ENCODE measurements around the gene ODAD2. TPM values are rescaled to one million over a fixed set of nuclear protein-coding genes. Genes with fewer than 3 reads are reported as not detected.

ODAD2 gene
- total RNA-seq, 1 experiment from 2014 or later, result not detected

DNA sequence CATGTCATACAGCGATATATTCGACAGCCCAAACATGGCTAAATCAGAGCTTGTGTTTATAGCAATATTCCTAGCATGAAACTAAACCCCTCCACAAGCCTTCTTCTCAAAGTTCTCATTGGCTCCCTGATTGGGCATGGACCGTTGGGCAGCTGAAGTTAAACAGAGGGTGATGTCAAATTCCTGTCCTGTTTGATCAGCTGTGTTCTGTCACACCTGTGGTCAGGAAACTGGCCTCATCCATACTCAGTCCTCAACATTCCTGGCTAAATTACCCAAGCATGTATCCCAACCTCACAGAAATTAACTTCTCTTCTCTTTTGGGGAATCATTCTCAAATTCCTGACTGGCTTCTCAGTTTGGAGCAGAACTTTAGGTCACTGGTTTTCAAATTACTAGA is 107.9 kb downstream of the ODAD2 start:
- BruUV-seq (replicated peaks), result no TSS peak
- Histone ChIP-seq H3K4me1 (ENCODE audit: control insufficient read depth, insufficient read depth, low read length) (no peaks in the 10 kb centered on the region), H3K27me3 (ENCODE audit: control insufficient read depth, insufficient read depth, low read length) (no peaks in the 10 kb centered on the region; the same call in 1 of the 2 replicates), H3K36me3 (ENCODE audit: control insufficient read depth, insufficient read depth, low read length) (no peaks in the 10 kb centered on the region), H3K4me3 (ENCODE audit: low read depth in 2 of 2, low read length in 2 of 2) (no peak overlapping the region), H3K9me3 (ENCODE audit: control insufficient read depth, insufficient read depth, low read depth, low read length) (no peaks in the 10 kb centered on the region), H3K27ac (ENCODE audit: low read length) (no peak overlapping the region)
- CTCF ChIA-PET, result no interaction called here
- no peak for TF ChIP-seq TCF7L2 (IDR thresholded peaks at IDR 0.05; ENCODE audit: low read depth, low read length)
- TF ChIP-seq SIN3A (IDR thresholded peaks at IDR 0.05; ENCODE audit: borderline replicate concordance, insufficient read depth, low read depth, low read length), result no peak
- no peak for TF ChIP-seq REST (IDR thresholded peaks at IDR 0.05; ENCODE audit: insufficient read depth in 1 of 2, low read depth in 2 of 2, low read length in 1 of 2)
- TF ChIP-seq, protein P1, sequence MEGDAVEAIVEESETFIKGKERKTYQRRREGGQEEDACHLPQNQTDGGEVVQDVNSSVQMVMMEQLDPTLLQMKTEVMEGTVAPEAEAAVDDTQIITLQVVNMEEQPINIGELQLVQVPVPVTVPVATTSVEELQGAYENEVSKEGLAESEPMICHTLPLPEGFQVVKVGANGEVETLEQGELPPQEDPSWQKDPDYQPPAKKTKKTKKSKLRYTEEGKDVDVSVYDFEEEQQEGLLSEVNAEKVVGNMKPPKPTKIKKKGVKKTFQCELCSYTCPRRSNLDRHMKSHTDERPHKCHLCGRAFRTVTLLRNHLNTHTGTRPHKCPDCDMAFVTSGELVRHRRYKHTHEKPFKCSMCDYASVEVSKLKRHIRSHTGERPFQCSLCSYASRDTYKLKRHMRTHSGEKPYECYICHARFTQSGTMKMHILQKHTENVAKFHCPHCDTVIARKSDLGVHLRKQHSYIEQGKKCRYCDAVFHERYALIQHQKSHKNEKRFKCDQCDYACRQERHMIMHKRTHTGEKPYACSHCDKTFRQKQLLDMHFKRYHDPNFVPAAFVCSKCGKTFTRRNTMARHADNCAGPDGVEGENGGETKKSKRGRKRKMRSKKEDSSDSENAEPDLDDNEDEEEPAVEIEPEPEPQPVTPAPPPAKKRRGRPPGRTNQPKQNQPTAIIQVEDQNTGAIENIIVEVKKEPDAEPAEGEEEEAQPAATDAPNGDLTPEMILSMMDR (IDR thresholded peaks at IDR 0.05), result no peak
- no peak for TF ChIP-seq POLR2AphosphoS5 (IDR thresholded peaks at IDR 0.05; ENCODE audit: low read depth, low read length)
- POLR2A ChIA-PET, result no interaction called here
- DNase-seq (ENCODE audit: low read depth, low spot score) (no peak), ATAC-seq (no peak)
- in situ Hi-C loops (cut with HindIII; ENCODE audit: low pct_unique_long_range_greater_than_20kb, low sequenced_read_pairs) (no loop called here), intact Hi-C loops (cut with micrococcal nuclease; ENCODE audit: unreplicated experiment) (no loop called here)

DNA sequence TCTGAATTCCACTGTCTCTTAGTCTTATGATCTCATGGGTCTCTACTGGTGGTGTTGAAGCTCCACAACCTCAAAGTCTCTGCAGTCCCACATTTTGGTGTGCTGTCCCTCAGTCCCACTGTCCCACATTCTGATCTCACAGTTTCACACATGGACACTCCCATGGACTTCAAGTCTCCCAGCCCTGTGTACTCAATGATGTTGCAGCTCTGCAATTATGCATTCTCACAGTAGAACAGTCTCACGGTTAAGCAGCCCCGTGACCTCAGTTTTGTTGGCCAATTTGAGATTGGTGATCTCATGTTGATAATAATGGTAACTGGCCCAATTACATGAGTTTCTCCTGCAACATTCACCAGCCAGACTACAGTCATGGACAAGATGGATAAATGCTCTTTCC is 109.4 kb downstream of the ODAD2 start:
- Histone ChIP-seq H3K27ac (ENCODE audit: low read length) (no peak overlapping the region), H3K4me1 (ENCODE audit: control insufficient read depth, insufficient read depth, low read length) (no peaks in the 10 kb centered on the region), H3K9me3 (ENCODE audit: control insufficient read depth, insufficient read depth, low read depth, low read length) (no peaks in the 10 kb centered on the region), H3K4me3 (ENCODE audit: low read depth in 2 of 2, low read length in 2 of 2) (no peak overlapping the region), H3K36me3 (ENCODE audit: control insufficient read depth, insufficient read depth, low read length) (no peaks in the 10 kb centered on the region), H3K27me3 (ENCODE audit: control insufficient read depth, insufficient read depth, low read length) (no peaks in the 10 kb centered on the region; the same call in 1 of the 2 replicates)
- ATAC-seq (no peak), DNase-seq (ENCODE audit: low read depth, low spot score) (no peak)
- no TSS peak for BruUV-seq (replicated peaks)
- intact Hi-C loops (cut with micrococcal nuclease; ENCODE audit: unreplicated experiment) (no loop called here), in situ Hi-C loops (cut with HindIII; ENCODE audit: low pct_unique_long_range_greater_than_20kb, low sequenced_read_pairs) (no loop called here)
- TF ChIP-seq SIN3A (IDR thresholded peaks at IDR 0.05; ENCODE audit: borderline replicate concordance, insufficient read depth, low read depth, low read length) (no peak), POLR2AphosphoS5 (IDR thresholded peaks at IDR 0.05; ENCODE audit: low read depth, low read length) (no peak), TCF7L2 (IDR thresholded peaks at IDR 0.05; ENCODE audit: low read depth, low read length) (no peak)
- TF ChIP-seq, protein P1 (IDR thresholded peaks at IDR 0.05), result no peak
- ChIA-PET CTCF (no interaction called here), POLR2A (no interaction called here)
